HPDE6-E6E7 (cell line): ENCODE results near the gene AGFG1.
"Not testable (repeated sequence)": the region's sequence is repeated elsewhere in the genome, so short reads cannot be mapped to it uniquely, and the experiment has no call there.

Experiments used
- DNase-seq: peaks from one replicate; pipeline ENCODE4 v3.0.0; 2011; ENCODE audit warnings: missing footprints; ENCODE audit errors: extremely low spot score

Gene AGFG1

DNA sequence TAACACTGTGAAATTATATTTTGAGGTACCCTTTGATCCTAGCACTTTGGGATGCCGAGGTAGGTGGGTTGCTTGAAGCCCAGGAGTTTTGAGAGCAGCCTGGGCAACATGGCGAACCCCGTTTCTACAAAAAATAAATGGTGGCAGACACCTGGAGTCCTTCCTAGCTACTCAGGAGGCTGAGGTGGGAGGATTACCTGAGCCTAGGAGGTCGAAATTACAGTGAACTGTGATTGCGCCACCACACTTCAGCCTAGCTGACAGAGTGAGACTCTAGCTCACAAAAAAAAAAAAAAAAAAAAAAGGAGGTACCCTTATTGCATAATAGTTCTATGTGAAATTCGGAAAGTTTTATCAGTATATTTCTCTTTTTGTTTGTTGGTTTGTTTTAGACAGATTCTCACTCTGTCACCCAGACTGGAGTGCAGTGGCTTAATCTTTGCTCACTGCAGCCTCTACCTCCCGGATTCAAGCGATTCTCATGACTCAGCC lies 67.6 kb downstream of the AGFG1 start:
- no peak for DNase-seq

- not testable (repeated sequence) for DNase-seq
These were observed 68.4 kb downstream of the AGFG1 start for GRCh38 chr2:227540352-227540751.

- no peak for DNase-seq
These were observed 74.0 kb downstream of the AGFG1 start for GRCh38 chr2:227545990-227546389.

- DNase-seq = no peak
These were observed 79.9 kb downstream of the AGFG1 start for GRCh38 chr2:227551836-227552235.

GRCh38 chr2:227562581-227562980 lies 90.6 kb downstream of the AGFG1 start:
- DNase-seq = no peak

GRCh38 chr2:227565080-227565479 lies 93.1 kb downstream of the AGFG1 start:
- DNase-seq = no peak

DNA sequence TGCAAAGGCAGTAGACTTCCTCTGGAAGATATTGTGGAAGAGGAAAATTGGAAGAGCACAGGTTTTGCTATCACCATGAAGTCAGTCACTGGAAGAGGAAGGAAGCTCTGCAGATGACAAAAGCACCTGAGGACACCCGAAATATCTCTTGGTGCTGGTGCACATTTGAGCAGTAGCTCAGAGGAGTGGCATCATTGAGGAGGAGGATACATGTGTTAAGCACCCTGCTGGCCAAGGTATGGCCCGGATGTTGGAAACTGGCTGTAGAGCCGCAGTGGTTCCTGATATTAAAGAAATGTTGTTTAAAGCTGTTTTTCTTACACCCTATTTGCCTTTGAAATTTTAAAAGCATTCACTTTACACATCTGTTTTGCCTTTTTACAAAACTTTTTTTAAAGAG lies 94.1 kb downstream of the AGFG1 start:
- DNase-seq = no peak

- DNase-seq = no peak
These were observed 96.9 kb downstream of the AGFG1 start for GRCh38 chr2:227568852-227569169.

- no peak for DNase-seq
These were observed 98.7 kb downstream of the AGFG1 start for GRCh38 chr2:227570615-227571014.

- DNase-seq = no peak
These were observed 104.2 kb downstream of the AGFG1 start for GRCh38 chr2:227576110-227576509.

DNA sequence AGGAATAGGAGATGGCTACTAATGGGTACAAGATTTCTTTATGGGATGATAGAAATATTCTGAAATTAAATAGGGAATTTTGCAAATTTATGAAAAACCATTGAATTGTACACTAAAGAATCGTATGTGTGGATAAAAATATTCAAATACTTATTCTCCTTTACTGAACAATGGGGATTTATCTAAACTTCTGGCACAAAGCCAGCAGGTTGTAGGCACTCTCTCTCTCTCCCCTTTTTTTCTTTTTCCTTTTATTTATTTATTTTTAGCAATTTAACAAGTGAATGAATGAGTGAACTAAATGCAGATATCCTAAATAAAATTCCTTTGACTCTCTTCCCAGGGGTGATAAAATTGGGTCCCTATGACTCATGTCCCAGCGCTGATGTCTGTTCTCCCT lies 104.9 kb downstream of the AGFG1 start:
- DNase-seq = no peak

GRCh38 chr2:227577555-227577954 lies 105.6 kb downstream of the AGFG1 start:
- no peak for DNase-seq

DNA sequence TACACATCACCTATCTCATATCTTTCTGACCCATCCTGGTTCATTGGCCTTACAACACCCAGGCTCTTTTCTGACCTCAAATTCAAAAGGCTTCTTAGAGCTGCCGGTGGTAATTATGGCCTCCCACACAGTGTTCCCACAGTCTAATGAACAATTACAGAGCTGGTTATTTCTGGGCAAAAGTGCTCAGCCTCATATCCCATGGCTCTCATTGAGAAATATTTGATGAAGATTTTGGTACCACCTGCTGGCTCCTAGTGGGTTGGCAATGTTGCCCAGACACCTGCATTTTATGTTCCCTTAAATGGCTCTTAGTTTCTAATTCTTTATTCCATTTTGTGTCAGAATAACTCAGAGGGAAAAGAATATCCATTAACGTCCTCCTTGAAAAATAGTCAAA lies 106.7 kb downstream of the AGFG1 start:
- no peak for DNase-seq

DNA sequence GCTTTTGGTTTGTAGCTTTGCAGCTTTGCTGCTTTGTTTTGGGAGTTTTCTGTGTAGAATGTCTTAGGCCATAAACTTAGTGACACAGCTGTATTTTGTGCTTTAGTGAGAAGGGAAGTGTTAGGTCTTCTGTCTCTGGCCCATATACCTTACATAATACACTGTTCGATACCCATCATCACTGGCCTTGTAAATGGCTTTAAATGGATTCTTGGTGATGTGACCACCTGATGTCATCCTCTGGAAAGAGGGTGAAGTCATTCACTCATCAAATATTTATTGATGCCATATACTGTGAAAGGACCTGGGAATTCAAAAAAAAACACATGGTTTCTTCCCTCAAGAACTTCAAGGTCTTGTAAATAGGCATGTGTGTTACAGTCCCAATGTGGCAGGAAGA lies 107.8 kb downstream of the AGFG1 start:
- no peak for DNase-seq

GRCh38 chr2:227582369-227582768 lies 110.4 kb downstream of the AGFG1 start:
- DNase-seq = no peak

DNA sequence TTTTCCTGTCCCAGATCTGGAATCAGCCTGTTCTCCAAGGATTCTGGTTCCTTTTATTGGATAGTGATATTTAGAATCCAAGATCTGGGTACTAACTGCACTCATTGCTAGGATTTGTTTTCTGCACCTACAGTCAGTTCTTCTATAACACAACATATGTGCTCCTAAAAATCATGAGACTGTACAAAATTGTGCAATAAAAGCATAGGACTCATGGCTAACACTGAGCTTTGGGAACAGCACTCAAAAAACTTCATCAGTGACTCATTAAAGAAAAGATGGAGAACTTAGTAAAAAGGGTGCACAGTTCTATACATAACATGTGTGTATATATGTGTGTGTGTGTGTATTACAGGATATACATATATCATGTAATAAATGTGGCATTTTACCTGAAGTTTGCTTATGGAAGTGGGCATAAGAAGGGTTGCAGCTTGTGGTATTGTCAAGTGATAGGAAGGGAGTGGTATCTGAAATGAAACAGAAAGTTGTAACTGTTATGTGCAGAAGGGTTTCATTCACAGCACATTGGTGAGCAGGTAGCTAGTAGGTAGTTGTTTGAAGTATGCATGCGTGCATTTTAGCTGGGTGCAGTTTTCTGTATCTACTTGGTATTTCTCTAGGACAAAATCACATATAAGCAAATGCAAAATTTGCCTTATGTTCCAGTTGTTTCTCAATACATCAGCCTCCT lies 120.9 kb downstream of the AGFG1 start:
- DNase-seq = no peak

DNA sequence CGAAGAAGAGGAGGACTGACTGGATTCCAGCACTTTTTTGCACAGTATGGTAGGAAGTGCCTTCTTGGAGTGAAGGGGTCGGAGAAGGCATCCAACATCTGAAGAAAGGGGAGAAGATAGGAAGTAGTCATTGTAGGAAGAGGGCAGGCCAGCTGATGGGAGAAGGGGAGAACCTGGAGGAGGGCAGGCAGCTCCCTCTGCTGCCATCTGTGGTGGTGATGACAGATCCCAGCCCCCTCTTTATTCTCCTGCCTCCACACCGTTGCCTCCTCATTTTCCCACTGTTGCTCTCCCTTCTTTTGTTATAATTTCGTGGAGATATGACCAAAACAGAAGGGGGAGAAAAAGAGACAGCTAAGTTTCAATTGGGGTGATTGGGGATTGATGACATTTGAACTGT lies 123.8 kb downstream of the AGFG1 start:
- DNase-seq = no peak

DNA sequence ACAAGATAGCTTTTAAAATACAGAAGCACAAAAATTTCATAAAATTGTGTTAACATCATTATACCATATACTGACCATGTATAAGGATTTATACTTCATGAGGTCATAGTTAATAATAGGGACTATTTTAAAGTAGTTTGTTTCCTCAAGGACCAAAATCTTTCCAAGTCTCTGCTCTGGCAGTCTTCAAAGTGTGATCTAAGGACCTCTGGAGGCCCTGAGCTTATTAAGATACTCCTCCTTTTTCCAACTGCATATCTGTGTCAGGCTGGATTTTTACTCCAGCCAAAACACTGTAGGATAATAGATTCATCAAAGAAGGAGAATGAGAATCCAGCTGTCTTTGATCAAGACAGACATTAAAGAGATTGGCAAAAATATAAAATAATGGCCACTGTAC lies 125.1 kb downstream of the AGFG1 start:
- DNase-seq = no peak

GRCh38 chr2:227597998-227598397 lies 126.0 kb downstream of the AGFG1 start:
- DNase-seq = no peak

DNA sequence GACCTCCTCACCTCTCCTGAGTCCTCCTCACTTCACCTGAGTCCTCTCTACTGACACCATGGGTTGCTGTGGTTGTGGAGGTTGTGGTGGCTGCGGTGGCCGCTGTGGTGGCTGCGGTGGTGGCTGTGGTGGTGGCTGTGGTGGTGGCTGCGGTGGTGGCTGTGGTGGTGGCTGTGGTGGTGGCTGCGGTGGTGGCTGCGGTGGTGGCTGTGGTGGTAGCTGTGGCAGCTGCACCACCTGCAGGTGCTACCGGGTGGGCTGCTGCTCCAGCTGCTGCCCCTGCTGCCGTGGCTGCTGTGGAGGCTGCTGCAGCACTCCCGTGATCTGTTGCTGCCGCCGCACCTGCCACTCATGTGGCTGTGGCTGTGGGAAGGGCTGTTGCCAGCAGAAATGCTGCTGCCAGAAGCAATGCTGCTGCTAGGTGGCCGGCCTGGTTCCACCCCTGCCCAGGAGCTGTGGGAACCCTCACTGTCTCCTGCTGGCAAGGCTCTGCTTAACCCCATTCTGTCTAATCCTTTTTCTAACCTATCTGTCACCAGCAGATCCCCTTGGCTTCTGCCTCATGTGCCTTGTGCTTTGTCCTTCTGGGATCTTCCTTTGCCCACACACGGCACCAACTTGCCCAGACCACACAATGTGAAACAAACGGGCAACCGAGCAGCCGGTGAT lies 127.0 kb downstream of the AGFG1 start, which contains the start of gene SCYGR2:
Gene SCYGR2 (plus strand): TSS at position 59 of the 669 bp plus-strand sequence. CDS start 0 bp downstream, at position 59.
- DNase-seq = not testable (repeated sequence)

DNA sequence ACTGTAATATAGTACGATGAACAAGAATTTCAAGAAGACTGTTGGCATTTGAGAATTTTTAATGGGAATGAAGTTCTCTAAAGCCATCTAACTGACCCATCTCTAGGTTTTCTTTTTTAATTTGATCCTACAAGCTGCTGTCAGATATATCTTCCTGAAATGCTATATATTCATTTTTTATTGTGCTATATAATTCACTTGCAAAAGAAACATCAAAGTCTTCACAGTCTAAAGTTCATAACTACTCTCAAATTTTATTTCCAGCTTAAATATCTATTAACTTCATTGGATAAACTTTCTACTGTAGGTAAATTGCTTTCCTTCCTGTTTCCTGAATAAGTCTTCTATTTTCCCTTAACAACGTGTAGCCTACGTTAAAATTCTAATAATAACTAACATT lies 130.4 kb downstream of the AGFG1 start:
- DNase-seq = no peak

- DNase-seq = no peak
These were observed 134.5 kb downstream of the AGFG1 start for GRCh38 chr2:227606476-227606875.

- DNase-seq = no peak
These were observed 136.0 kb downstream of the AGFG1 start for GRCh38 chr2:227607941-227608340.
